Activated CD8-positive, alpha-beta memory T cell treated with anti-CD3 and anti-CD28 coated beads, Interleukin-2, amount 50 U/mL, for 48 hours (primary cell): ENCODE results near the gene WRNIP1.
"Not testable (repeated sequence)": the region's sequence is repeated elsewhere in the genome, so short reads cannot be mapped to it uniquely, and the experiment has no call there.

Experiments
- DNase-seq: peaks from one replicate; pipeline ENCODE4 v3.0.0-alpha.2; 2020

WRNIP1 gene

GRCh38 chr6:2790588-2791449 is 25.6 kb downstream of the WRNIP1 start:
- no peak for DNase-seq

GRCh38 chr6:2791450-2791974 is 26.3 kb downstream of the WRNIP1 start:
- no peak for DNase-seq

- no peak for DNase-seq
Observed at GRCh38 chr6:2792330-2793110, 27.3 kb downstream of the WRNIP1 start.

- no peak for DNase-seq
Observed at GRCh38 chr6:2793534-2794151, 28.4 kb downstream of the WRNIP1 start.

DNA sequence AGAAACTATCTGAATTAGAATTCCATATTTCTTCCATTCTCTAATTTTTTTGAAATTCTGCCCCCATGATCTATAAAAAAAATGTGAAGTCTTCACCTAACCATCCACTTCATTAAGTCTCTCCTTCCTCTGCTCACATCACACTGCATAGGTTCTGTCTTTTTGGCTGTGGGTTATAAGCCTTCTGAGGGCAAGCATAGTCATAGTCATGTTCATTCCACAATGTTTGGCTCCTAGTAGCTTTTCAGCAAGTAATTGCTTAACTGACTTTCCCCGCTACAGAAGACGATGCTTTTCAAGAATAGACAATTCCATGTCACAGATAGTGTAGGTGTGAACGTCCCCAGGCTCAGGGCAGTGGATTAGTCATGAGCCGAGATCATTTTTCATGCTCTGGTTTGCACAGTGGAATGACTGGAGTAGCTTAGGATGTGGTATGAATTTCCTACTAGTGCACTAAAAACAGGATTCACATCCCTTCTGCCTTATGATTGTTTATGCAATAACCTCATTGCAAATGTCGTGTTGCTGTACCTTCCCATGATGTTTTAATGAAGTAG is 29.1 kb downstream of the WRNIP1 start:
- DNase-seq, result no peak

DNA sequence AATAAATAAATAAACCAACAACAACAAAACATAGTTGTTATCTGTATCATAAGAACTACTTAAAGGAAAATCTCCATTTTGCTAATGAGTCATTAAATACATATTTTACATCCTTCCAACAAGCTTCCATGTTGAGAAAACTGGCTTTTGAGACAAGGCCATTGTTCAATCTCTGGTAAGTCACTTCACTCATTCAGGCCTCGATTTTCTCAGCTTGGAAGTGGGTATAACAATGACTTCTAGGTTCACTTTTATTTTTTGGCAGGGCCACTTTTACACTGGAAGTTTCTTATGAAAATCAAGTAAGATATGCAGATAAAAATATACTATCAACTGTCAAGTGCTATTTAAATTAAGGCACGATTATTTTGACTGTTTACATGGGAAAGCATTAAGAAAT is 30.0 kb downstream of the WRNIP1 start:
- DNase-seq, result no peak

GRCh38 chr6:2795956-2796355 is 30.8 kb downstream of the WRNIP1 start:
- DNase-seq, result no peak

GRCh38 chr6:2796861-2797260 is 31.7 kb downstream of the WRNIP1 start:
- DNase-seq, result no peak

DNA sequence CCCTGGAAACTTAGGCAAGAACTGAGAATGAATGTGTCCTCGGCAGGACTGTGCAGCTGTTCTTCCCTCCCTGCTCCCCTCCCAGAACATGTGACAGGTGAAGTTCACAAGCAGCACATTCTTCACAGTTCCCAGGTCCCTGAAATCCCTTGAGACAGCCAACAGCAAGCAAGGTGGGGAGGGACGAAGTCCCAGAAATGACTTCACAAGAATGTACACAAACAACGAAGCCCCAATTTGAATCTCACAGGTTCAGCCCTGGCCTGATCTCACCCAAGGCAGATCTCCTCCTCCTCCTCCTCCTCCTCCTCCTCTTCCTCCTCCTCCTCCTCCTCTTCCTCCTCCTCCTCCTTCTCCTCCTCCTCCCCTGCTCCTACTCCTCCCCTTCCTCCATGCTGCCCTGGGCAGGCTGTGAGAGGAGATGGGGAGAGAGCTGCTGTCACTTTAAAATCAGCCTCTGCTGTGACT is 32.4 kb downstream of the WRNIP1 start:
- DNase-seq, result no peak

DNA sequence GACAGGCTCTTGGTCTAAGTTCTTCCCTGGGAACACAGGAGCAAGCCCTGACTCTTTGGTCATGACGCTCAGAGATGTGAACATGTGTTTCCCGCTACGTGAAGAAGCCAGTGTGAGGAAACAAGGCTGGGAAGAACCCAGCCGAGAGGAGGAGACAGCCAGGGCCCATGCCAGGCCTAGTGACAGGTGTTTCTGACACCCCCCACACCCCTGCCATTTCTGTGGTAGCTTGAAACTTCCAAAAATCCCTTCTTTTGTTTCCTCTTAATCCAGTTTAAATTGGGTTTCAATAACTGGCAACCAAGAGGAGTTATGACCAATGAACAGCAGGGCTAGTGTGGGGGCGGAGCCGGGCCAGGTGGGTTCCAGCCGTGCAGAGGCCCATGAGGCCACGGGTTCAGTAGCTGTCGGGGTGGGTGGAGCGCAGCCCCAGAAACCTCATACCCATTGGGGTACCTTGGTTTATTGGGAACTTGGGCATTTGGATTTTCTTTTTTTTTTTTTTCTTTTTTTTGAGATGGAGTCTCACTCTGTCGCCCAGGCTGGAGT is 33.5 kb downstream of the WRNIP1 start:
- DNase-seq, result no peak

DNA sequence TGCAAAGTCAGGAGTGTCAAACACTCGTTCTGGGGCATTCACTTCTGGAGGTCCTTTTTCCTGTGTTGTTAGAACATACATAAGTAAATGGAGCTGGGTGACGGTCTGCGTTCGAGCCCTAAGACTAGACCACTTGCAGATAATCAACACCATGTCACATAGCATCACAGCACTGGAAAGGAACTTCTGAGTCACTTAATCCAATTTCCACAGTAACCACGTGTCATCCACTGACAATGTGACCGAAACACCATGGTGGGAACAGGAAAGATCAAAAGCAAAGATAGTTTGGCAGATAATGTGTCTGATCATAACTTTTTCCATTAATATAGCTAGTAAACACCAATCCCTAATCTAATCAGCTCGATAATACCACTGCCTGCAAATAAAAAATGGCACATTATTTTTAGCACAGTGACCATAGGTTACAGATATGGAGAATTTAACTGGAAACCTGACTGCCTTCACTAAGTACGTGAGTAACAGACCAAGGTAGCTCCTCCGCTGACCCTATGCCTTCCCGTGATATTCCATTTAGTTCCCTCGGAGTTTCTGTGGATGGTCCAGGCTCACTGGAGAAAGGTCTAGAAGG is 34.8 kb downstream of the WRNIP1 start:
- no peak for DNase-seq

- no peak for DNase-seq
Observed at GRCh38 chr6:2800552-2801316, 35.5 kb downstream of the WRNIP1 start.

- not testable (repeated sequence) for DNase-seq
Observed at GRCh38 chr6:2801687-2802086, 36.5 kb downstream of the WRNIP1 start.

DNA sequence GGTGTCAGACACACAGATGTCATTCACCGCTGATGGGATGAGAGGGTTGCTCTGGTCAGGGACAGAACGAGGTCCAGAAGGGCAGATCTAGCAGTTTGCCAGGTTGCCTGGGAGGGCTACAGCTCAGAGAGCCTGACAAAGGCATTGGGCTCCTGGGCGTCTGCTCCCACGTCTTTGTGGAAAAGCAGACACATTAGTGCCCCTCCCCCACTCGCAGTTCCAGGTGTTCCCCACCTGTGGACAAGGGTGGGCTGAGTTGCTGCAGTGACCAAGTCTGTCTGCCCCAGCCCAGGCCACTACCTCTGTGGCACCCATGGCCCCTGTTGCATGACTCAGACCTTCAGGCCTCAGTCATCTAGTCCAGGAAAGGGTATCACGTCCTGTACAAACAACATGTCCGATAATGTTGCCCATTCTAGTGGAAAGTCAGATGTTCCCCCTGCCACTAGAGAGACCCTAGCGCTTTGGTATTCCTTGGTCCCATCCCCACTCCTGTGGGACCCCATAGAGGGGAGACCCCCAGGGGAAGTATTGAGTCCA is 37.4 kb downstream of the WRNIP1 start:
- no peak for DNase-seq

GRCh38 chr6:2803731-2804429 is 38.7 kb downstream of the WRNIP1 start:
- no peak for DNase-seq

GRCh38 chr6:2804516-2804915 is 39.3 kb downstream of the WRNIP1 start:
- no peak for DNase-seq

GRCh38 chr6:2805031-2805430 is 39.8 kb downstream of the WRNIP1 start:
- no peak for DNase-seq

DNA sequence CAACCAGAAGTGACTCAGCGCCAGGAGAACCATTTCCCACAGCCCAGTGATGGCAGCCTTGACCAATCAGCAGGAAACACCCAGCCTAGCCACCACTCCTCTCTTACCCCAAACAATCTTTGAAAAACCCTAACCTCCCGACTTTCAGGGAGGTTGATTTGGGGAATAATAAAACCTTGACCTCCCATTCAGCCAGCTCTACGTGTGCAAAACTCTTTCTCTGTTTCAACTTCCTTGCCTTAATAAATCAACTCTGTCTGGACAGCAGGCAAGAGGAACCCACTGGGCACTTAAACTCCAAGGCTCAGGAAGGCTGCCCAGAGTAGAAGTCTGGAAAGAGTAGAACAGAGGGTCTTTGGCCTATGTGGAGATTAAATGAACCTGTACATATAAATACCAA is 41.5 kb downstream of the WRNIP1 start:
- DNase-seq, result no peak

DNA sequence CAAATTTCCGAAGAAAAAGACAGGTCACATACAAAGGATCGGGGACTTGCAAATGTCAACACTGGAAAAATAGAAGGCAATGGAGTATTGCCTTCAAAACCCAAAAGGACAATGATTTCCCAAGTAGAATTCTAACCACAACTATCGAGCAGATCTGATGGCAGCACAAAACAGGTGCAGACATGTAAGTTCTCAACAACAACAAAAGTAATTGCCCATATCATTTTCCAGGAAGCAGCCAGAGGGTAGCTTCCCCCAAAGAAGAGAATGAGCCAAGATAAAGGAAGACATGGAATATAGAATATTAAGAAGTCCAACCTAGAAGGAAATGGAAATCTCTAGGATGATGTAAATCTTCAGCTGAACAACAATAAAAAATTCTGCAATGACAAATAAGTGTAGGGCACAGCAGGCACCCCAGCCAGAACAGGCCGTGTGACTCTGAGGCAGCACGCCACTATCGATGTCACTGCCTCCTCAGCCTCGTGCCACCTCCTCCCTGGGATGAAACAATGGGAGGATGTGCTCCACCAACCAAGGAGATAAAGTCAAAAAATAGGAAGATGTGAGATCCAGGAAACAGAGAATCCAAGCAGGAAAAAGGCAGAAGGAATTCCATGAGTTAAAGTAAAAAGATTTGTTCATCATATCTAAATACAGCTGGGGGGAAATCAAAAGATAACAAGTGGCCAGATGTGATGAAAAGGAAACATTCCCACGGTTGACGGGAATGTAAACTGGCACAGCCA is 42.3 kb downstream of the WRNIP1 start:
- DNase-seq, result no peak

- DNase-seq, result no peak
Observed at GRCh38 chr6:2809015-2809414, 43.8 kb downstream of the WRNIP1 start.
